ENCODE measurements around the gene CABLES1.

DNA sequence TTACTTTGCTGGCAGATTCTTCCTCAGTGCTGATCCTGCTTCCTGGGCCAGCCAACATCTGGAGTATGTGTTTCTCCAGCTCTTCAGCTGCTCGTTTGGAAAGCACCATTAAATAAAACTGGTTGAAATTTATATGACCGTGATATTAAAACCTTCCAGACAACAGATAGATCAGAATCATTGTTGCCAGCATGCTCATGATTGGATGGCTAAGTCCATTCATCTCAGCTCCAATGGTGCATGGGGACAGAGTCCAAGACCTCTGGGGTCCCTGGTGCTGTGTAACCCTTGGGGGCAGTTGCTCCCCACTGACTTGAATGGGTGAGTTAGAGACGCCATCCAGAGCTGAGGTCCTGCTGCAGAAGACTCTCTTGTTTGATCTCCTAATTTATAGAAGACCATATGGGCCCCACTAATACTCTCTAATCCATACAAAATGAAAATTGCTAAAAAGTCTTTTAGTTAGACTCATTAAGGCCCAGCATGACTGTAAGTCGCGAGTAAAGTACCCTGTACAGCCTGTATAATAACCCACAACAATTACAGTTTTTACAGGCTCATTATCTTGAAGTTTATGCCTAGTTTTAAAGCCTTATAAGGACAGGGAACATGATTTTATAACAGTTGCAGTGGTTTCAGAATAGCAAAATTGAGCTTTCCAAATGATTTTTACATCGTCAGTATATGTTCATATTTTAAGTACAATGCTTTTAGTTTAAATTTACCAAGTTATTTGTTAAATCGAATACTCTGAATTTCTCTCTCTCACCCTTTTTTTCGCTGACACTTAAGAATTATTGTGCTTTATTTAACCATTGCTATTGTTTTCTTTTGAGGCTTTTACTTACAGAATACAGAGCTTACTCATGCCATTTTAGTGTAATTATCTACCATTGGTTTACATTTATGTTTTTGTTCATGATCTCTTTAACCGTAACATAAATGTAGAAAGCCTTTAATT, 60.0 kb downstream of the CABLES1 start:
- TF ChIP-seq, protein P1, sequence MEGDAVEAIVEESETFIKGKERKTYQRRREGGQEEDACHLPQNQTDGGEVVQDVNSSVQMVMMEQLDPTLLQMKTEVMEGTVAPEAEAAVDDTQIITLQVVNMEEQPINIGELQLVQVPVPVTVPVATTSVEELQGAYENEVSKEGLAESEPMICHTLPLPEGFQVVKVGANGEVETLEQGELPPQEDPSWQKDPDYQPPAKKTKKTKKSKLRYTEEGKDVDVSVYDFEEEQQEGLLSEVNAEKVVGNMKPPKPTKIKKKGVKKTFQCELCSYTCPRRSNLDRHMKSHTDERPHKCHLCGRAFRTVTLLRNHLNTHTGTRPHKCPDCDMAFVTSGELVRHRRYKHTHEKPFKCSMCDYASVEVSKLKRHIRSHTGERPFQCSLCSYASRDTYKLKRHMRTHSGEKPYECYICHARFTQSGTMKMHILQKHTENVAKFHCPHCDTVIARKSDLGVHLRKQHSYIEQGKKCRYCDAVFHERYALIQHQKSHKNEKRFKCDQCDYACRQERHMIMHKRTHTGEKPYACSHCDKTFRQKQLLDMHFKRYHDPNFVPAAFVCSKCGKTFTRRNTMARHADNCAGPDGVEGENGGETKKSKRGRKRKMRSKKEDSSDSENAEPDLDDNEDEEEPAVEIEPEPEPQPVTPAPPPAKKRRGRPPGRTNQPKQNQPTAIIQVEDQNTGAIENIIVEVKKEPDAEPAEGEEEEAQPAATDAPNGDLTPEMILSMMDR (IDR thresholded peaks at IDR 0.05), result no peak
- TF ChIP-seq, protein P2, sequence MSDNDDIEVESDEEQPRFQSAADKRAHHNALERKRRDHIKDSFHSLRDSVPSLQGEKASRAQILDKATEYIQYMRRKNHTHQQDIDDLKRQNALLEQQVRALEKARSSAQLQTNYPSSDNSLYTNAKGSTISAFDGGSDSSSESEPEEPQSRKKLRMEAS (IDR thresholded peaks at IDR 0.05), result no peak
- no peak for TF ChIP-seq RCOR1 (IDR thresholded peaks at IDR 0.05; ENCODE audit: low read depth, low read length)
- TF ChIP-seq CHD2 (IDR thresholded peaks at IDR 0.05; ENCODE audit: low read length, partially characterized antibody), result no peak
- TF ChIP-seq, protein P3, sequence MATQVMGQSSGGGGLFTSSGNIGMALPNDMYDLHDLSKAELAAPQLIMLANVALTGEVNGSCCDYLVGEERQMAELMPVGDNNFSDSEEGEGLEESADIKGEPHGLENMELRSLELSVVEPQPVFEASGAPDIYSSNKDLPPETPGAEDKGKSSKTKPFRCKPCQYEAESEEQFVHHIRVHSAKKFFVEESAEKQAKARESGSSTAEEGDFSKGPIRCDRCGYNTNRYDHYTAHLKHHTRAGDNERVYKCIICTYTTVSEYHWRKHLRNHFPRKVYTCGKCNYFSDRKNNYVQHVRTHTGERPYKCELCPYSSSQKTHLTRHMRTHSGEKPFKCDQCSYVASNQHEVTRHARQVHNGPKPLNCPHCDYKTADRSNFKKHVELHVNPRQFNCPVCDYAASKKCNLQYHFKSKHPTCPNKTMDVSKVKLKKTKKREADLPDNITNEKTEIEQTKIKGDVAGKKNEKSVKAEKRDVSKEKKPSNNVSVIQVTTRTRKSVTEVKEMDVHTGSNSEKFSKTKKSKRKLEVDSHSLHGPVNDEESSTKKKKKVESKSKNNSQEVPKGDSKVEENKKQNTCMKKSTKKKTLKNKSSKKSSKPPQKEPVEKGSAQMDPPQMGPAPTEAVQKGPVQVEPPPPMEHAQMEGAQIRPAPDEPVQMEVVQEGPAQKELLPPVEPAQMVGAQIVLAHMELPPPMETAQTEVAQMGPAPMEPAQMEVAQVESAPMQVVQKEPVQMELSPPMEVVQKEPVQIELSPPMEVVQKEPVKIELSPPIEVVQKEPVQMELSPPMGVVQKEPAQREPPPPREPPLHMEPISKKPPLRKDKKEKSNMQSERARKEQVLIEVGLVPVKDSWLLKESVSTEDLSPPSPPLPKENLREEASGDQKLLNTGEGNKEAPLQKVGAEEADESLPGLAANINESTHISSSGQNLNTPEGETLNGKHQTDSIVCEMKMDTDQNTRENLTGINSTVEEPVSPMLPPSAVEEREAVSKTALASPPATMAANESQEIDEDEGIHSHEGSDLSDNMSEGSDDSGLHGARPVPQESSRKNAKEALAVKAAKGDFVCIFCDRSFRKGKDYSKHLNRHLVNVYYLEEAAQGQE (IDR thresholded peaks at IDR 0.05), result no peak
- TF ChIP-seq CBX2 (IDR thresholded peaks at IDR 0.05; ENCODE audit: borderline replicate concordance, low read depth), result no peak
- TF ChIP-seq RAD21 (conservative IDR thresholded peaks at IDR 0.05 in 1 of 2, IDR thresholded peaks at IDR 0.05 in 1 of 2), result no peak
- TF ChIP-seq PHF8 (IDR thresholded peaks at IDR 0.05; ENCODE audit: borderline replicate concordance, low read depth), result no peak
- TF ChIP-seq POLR2A (IDR thresholded peaks at IDR 0.05; ENCODE audit: low read length), result no peak
